HepG2 (cell line): ENCODE results near the gene SMARCA2. TPM values are rescaled to one million over a fixed set of nuclear protein-coding genes. Genes with fewer than 3 reads are reported as not detected.

Experiments
- ATAC-seq: fragments of 200-7000 bp; cut with Tn5 transposase; 3 replicates; pipeline ENCODE4 v1.9.1; 2020; ENCODE audit warnings: mild to moderate bottlenecking, moderate library complexity
- BruUV-seq: library from RNA; stranded (reverse); fragments of 400-500 nt; replicated peaks from 2 replicates; lab custom pipeline; 2021; lab: Mats Ljungman, UMichigan
- CTCF ChIA-PET: fragments of 300-600 bp; formaldehyde crosslinking; extraction: SDS; loops from one replicate; lab custom pipeline; 2021; ENCODE audit warnings: low total read pairs, inconsistent platforms, low intra/inter-chr PET ratio; lab: Yijun Ruan, JAX
- POLR2A ChIA-PET: fragments of 350-600 bp; sonication (Branson Sonifier 250); formaldehyde crosslinking; loops from one replicate; lab custom pipeline; 2020; ENCODE audit warnings: antibody characterized with exemption, inconsistent platforms; lab: Yijun Ruan, JAX
- DNase-seq: peaks from one replicate; pipeline ENCODE4 v3.0.0-alpha.2; 2015; ENCODE audit warnings: low spot score
- FAIRE-seq: peaks from 3 replicates; lab custom pipeline; 2011; peaks lifted over from hg19 to GRCh38; lab: Jason Lieb, UNC
- H2AFZ ChIP-seq: one replicate; pipeline ENCODE4 v1.6.1; 2011; ENCODE audit warnings: low read length, inconsistent platforms
- H3K27ac ChIP-seq: fragments of 300-600 bp; 3 replicates; pipeline ENCODE4 v1.8.0; 2011; ENCODE audit warnings: mixed run types, mild to moderate bottlenecking, mixed read lengths, low read length, inconsistent platforms; ENCODE audit not compliant: insufficient read depth; ENCODE audit errors: extremely low read length
- H3K27me3 ChIP-seq, 2 experiments: fragments of 200-600 bp in 1 of 2; 2 replicates in 1 of 2; 3 replicates in 1 of 2; pipeline versions ENCODE4 v1.6.0 to v1.8.0; 2011; ENCODE audit warnings: low read length in 2 of 2, mild to moderate bottlenecking in 2 of 2, moderate library complexity in 2 of 2, inconsistent platforms in 1 of 2; ENCODE audit not compliant: insufficient read depth in 2 of 2, control insufficient read depth in 1 of 2
- H3K36me3 ChIP-seq, 2 experiments: fragments of 200-600 bp in 1 of 2; replicated peaks in 1 of 2; 2 replicates in 1 of 2; 3 replicates in 1 of 2; pipeline versions ENCODE4 v1.5.1 to v1.8.0; 2011; ENCODE audit warnings: low read length in 2 of 2, inconsistent platforms in 1 of 2; ENCODE audit not compliant: insufficient read depth in 2 of 2, control insufficient read depth in 1 of 2
- H3K4me1 ChIP-seq: 2 replicates; pipeline ENCODE4 v1.5.1; 2012; ENCODE audit warnings: low read length, inconsistent platforms; ENCODE audit not compliant: insufficient read depth
- H3K4me2 ChIP-seq: 2 replicates; pipeline ENCODE4 v1.6.0; 2011; ENCODE audit warnings: low read depth, low read length, inconsistent platforms
- H3K4me3 ChIP-seq, 3 experiments: fragments of 200-600 bp in 1 of 3; sonication (generic), shearing (Covaris generic) in 1 of 3; replicated peaks in 1 of 3; 2 replicates each; pipeline ENCODE4 v1.5.1; 2011 to 2016; ENCODE audit warnings: low read length in 3 of 3, inconsistent platforms in 2 of 3, low read depth in 2 of 3, mild to moderate bottlenecking in 2 of 3, control low read depth in 1 of 3, mixed read lengths in 1 of 3; ENCODE audit not compliant: insufficient read depth in 1 of 3
- H3K79me2 ChIP-seq: one replicate; pipeline ENCODE4 v1.6.1; 2011; ENCODE audit warnings: low read length, inconsistent platforms; ENCODE audit not compliant: insufficient read depth
- H3K9ac ChIP-seq: 2 replicates; pipeline ENCODE4 v1.6.0; 2011; ENCODE audit warnings: mild to moderate bottlenecking, low read depth, low read length, inconsistent platforms; ENCODE audit not compliant: insufficient read depth
- H3K9me3 ChIP-seq: 2 replicates; pipeline ENCODE4 v1.5.1; 2012; ENCODE audit warnings: mild to moderate bottlenecking, low read length
- H4K20me1 ChIP-seq: 2 replicates; pipeline ENCODE4 v1.6.0; 2011; ENCODE audit warnings: inconsistent platforms, mild to moderate bottlenecking, low read length, moderate library complexity; ENCODE audit not compliant: insufficient read depth
- CTCF ChIP-seq: sonication (generic); formaldehyde crosslinking; IDR thresholded peaks from 2 replicates; pipeline ENCODE4 v1.5.0; 2020; ENCODE audit warnings: mild to moderate bottlenecking, missing genetic modification reagents, moderate library complexity
- RAD51 ChIP-seq: fragments of 450-650 bp; IDR thresholded peaks from 2 replicates; pipeline ENCODE4 v1.6.1; 2016; ENCODE audit warnings: borderline replicate concordance
- RFX3 ChIP-seq: IDR thresholded peaks from 2 replicates; pipeline ENCODE4 v1.6.1; 2016; ENCODE audit warnings: missing biosample characterization, missing genetic modification reagents
- TFAP4 ChIP-seq: sonication (generic); IDR thresholded peaks from 2 replicates; pipeline ENCODE4 v1.6.1; 2016; ENCODE audit warnings: low read depth, borderline replicate concordance
- WIZ ChIP-seq: sonication (generic); formaldehyde crosslinking; IDR thresholded peaks from 2 replicates; pipeline ENCODE4 v1.5.1; 2020; ENCODE audit warnings: mild to moderate bottlenecking, missing genetic modification reagents
- XRCC5 ChIP-seq: fragments of 200-400 bp; formaldehyde crosslinking; optimal IDR thresholded peaks from 2 replicates; pipeline ENCODE3; 2017; ENCODE audit warnings: mild to moderate bottlenecking, low read length
- ZNF234 ChIP-seq: sonication (generic); formaldehyde crosslinking; conservative IDR thresholded peaks from 2 replicates; pipeline ENCODE4 v1.5.1; 2020; ENCODE audit warnings: mild to moderate bottlenecking, missing genetic modification reagents
- ZNF510 ChIP-seq: sonication (generic); formaldehyde crosslinking; IDR thresholded peaks from 2 replicates; pipeline ENCODE4 v1.4.0; 2020; ENCODE audit warnings: low read depth, mild to moderate bottlenecking, missing genetic modification reagents
- ZNF678 ChIP-seq: sonication (generic); formaldehyde crosslinking; IDR thresholded peaks from 2 replicates; pipeline ENCODE4 v1.4.0; 2020; ENCODE audit warnings: mild to moderate bottlenecking, missing genetic modification reagents
- ZSCAN29 ChIP-seq: sonication (generic); formaldehyde crosslinking; conservative IDR thresholded peaks from 2 replicates; pipeline ENCODE4 v1.4.0; 2020; ENCODE audit warnings: mild to moderate bottlenecking, missing genetic modification reagents
- WGBS: methylation state at CpG from one replicate; pipeline ENCODE4 v1.1.6; 2017; ENCODE audit warnings: low lambda C conversion rate; 5-methylcytosine and 5-hydroxymethylcytosine counted together
- in situ Hi-C: cut with HindIII; loops from 2 replicates; pipeline ENCODE4 v1.10.0; 2017; ENCODE audit warnings: low pct_unique_long_range_greater_than_20kb; ENCODE audit not compliant: extremely low pct_ligation_motif_present
- intact Hi-C: fragments of 100-400 bp; cut with micrococcal nuclease; formaldehyde crosslinking; loops from one replicate; pipeline ENCODE4 v1.10.0; 2022; ENCODE audit not compliant: unreplicated experiment
- polyA plus RNA-seq, 8 experiments: library from polyadenylated mRNA; depleted of rRNA in 3 of 8; stranded (reverse) in 7 of 8; unstranded in 1 of 8; fragments of >200 nt; fragmentation: Illumina TruSeq in 4 of 8; extraction: Trizol in 4 of 8; gene quantifications; 2 replicates each; pipeline versions ENCODE4 v1.2.1 to v1.2.3, GENCODE V29; 2011 to 2016; ENCODE audit warnings: low read depth in 4 of 8, missing spikeins in 1 of 8, mixed read lengths in 1 of 8; ENCODE audit not compliant: insufficient read depth in 1 of 8
- total RNA-seq, 5 experiments: library from RNA; depleted of rRNA; stranded (reverse); fragments of >200 nt; fragmentation: Illumina TruSeq; extraction: Trizol; gene quantifications; 2 replicates each; pipeline ENCODE4 v1.2.3, GENCODE V29; 2016; ENCODE audit warnings: low read depth in 1 of 5
- TF ChIP-seq, protein P1 (sequence below): sonication (generic); formaldehyde crosslinking; IDR thresholded peaks from 2 replicates; pipeline ENCODE4 v1.5.1; 2020; ENCODE audit warnings: mild to moderate bottlenecking, missing genetic modification reagents, borderline replicate concordance
- TF ChIP-seq, protein P2 (sequence below): sonication (generic); formaldehyde crosslinking; IDR thresholded peaks from 2 replicates; pipeline ENCODE4 v1.5.0; 2020; ENCODE audit warnings: mild to moderate bottlenecking, missing genetic modification reagents

SMARCA2 gene
- total and polyA plus RNA-seq, 2 of the 13 experiments (the other 11 are each of a cell fraction or from before 2014, with no cell fraction given): 22.5 to 23.7 TPM

DNA sequence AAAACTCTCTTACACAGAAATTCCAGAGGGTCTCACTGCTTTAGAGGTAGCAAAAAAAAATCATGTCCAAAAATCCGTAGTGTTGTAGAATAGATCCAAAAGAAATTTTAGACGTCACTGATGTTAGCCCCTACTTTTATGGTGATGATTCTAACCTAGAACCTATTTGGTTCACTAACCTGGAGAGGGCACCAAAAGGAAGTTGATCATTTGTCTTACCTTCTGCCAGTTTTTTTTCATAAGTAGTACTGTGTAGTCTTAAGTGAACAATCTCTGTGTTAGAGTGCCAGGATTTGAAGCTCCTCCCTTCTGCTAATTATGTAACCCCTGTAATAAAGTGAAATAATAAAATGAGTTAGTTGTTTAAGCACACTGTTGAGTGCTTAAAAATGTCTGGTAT lies 215.2 kb downstream of the SMARCA2 start:
- H4K20me1 ChIP-seq: no peaks in the 10 kb centered on the region
- H3K9me3 ChIP-seq: no peaks in the 10 kb centered on the region
- no peak overlapping the region for H3K9ac ChIP-seq
- CTCF ChIA-PET: no interaction called here
- peaks cover 0 to 4% of the 10 kb centered on the region in 2 experiments; a peak in 1 of 5 replicates for H3K27me3 ChIP-seq
- peaks cover 15% of the 10 kb centered on the region for H3K4me1 ChIP-seq
- no peak for DNase-seq
- no peaks in the 10 kb centered on the region for H3K36me3 ChIP-seq
- no peak overlapping the region for H3K27ac ChIP-seq
- POLR2A ChIA-PET: no interaction called here
- 3% methylated on average over 2 of the region's 2 CpGs for WGBS
- H3K4me2 ChIP-seq: no peak overlapping the region
- no peaks in the 10 kb centered on the region for H3K79me2 ChIP-seq
- no peak overlapping the region for H3K4me3 ChIP-seq
- no peak overlapping the region for H2AFZ ChIP-seq
- no peak for FAIRE-seq
- 0 out of 2 replicates have a peak, but pooled peaks have one; percentile 3 for TF ChIP-seq CTCF (CRISPR knock-in tag)
- TF ChIP-seq, protein P1, sequence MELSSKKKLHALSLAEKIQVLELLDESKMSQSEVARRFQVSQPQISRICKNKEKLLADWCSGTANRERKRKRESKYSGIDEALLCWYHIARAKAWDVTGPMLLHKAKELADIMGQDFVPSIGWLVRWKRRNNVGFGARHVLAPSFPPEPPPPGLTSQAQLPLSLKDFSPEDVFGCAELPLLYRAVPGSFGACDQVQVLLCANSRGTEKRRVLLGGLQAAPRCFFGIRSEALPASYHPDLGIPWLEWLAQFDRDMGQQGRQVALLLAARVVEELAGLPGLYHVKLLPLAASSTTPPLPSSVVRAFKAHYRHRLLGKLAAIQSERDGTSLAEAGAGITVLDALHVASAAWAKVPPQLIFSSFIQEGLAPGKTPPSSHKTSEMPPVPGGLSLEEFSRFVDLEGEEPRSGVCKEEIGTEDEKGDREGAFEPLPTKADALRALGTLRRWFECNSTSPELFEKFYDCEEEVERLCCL (CRISPR knock-in tag): no peak
- TF ChIP-seq ZNF510 (CRISPR knock-in tag): peak; percentile 79; the same call in 1 of the 2 replicates
- intact Hi-C loops: no loop called here
- no TSS peak for BruUV-seq
- ATAC-seq: no peak
- in situ Hi-C loops: no loop called here

- no TSS peak for BruUV-seq
- TF ChIP-seq ZNF234 (CRISPR knock-in tag) (no peak), ZSCAN29 (no peak), RFX3 (CRISPR knock-in tag) (no peak), ZNF678 (CRISPR knock-in tag) (no peak), XRCC5 (no peak), WIZ (CRISPR knock-in tag) (no peak), TFAP4 (no peak), RAD51 (no peak)
- TF ChIP-seq, protein P2, sequence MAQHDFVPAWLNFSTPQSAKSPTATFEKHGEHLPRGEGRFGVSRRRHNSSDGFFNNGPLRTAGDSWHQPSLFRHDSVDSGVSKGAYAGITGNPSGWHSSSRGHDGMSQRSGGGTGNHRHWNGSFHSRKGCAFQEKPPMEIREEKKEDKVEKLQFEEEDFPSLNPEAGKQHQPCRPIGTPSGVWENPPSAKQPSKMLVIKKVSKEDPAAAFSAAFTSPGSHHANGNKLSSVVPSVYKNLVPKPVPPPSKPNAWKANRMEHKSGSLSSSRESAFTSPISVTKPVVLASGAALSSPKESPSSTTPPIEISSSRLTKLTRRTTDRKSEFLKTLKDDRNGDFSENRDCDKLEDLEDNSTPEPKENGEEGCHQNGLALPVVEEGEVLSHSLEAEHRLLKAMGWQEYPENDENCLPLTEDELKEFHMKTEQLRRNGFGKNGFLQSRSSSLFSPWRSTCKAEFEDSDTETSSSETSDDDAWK: no peak
These were observed 216.0 kb downstream of the SMARCA2 start for GRCh38 chr9:2231101-2231500.

More at GRCh38 chr9:2231101-2231500, 216.0 kb downstream of the SMARCA2 start:
- H3K9ac ChIP-seq: no peak overlapping the region
- H3K27me3 ChIP-seq: peaks cover 0 to 4% of the 10 kb centered on the region in 2 experiments; a peak in 1 of 5 replicates
- CTCF ChIA-PET: no interaction called here
- no peaks in the 10 kb centered on the region for H3K9me3 ChIP-seq
- intact Hi-C loops: no loop called here
- no peaks in the 10 kb centered on the region for H3K79me2 ChIP-seq
- no peak for ATAC-seq
- WGBS: 17% methylated on average over 1 of the region's 1 CpG
- no peak for DNase-seq
- POLR2A ChIA-PET: no interaction called here
- H3K4me2 ChIP-seq: no peak overlapping the region
- no peaks in the 10 kb centered on the region for H4K20me1 ChIP-seq
- no peak overlapping the region for H3K4me3 ChIP-seq
- H3K36me3 ChIP-seq: no peaks in the 10 kb centered on the region
- in situ Hi-C loops: no loop called here
- H3K27ac ChIP-seq: no peak overlapping the region
- no peak for FAIRE-seq
- H2AFZ ChIP-seq: no peak overlapping the region
- peaks cover 15% of the 10 kb centered on the region for H3K4me1 ChIP-seq
